Dermis blood vessel endothelial cell (primary cell): Measurements from ENCODE around the gene PIK3R6. TPM values are rescaled to one million over a fixed set of nuclear protein-coding genes. Genes with fewer than 3 reads are reported as not detected.
"Not testable (repeated sequence)": the region's sequence is repeated elsewhere in the genome, so short reads cannot be mapped to it uniquely, and the experiment has no call there.

Experiments used
- DNase-seq: peaks from one replicate; pipeline ENCODE4 v3.0.0; 2010
- total RNA-seq: library from RNA; depleted of rRNA; stranded (reverse); fragments of >200 nt; gene quantifications from 2 replicates; pipeline ENCODE4 v1.2.3, GENCODE V29; 2014

Gene PIK3R6
- total RNA-seq, 1 donor from 2014 or later: not detected

- no peak for DNase-seq
Observed at GRCh38 chr17:8823279-8823678, 44.2 kb downstream of the PIK3R6 start.

DNA sequence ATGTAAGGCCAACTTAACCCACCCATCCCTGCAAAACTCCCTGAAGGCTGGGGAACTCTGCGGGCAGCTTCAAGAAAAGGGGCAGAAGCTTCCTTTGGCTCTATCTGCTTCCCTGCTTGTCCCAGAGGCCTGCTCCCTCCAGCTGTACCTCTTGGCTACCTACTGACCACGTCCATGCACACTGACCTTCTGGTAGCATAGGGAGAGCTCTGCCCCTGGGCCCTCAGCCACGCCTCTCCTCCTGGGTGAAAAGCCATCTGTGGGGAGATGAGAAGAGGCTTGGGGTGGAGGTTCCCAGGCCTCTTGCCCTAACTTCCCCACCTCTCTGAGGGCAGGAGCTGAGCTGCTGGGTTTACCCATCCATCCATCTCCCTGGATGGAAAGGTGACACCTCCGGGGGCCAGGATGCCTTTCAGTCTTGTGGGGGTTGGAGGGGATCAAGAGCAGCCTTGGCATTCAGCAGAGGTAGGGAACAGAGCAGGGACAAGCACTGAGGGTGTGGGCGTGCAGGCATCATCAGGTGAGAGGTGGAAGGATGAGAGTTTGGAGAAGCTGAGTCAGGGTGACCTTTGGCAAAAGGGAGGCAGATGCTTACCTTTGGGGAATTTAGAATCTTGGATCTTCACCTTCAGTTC is 45.0 kb downstream of the PIK3R6 start:
- DNase-seq: no peak

DNA sequence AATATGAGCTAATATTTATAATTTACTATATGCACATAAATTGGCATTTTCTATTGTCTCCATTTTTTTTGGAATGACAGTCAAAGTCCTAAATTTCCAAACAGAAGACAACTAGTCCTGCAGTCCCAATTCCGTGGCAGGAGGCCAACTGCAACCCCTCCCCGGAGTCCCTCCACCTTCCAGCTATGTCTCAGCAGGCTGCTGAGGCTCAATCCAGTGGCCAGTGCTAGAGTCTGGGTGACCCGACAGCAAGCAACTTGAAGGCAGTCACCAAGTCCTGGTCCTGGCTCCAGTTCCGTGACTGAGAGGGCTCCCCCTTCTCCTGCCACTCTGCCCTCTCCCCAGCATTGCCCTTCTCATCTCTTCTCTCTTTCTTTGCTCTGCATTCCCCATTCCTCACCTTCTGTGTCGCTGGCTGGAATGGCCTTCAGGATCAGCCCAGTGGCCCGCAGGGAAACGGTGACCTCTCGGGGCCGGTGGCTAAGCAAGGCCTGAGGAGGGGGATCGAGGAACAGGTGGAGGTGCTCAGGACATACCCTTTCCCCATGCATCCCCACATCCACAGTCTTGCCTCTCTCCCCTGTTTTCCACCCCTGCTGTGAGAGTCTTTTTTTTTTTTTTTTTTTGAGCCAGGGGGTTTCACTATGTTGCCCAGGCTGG is 45.9 kb downstream of the PIK3R6 start:
- DNase-seq: no peak

DNA sequence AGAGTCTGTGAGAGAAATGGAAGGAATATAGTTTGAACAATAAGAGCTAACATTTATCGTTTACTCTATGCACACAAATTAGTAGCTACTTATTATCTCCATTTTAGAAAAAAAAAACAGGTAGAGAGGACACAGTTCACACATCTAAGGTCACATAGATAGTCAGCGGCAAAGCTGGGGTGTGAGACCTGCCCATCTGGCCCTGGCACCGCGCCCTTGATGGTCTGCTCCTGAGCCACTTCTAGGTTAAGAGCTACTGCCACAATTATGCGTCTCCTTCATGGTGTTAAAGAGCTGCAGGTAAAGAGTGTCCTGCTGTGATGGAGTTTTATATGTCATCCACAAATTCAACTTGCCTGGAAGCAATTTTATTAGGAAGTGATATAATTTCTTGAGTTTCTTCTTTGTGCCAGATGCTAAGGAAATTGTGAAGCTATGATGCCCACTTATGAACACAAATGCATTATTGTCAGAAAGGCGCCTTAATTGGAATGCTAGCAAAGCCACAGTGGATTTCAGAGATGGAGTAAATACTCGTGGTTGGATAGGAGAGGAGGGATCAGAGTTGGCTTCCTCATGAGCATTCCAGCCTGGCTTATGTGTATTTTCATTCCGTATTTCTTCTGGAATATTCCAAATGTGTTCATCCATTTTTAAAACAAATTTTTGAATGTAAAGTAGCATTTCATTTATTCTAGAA is 47.0 kb downstream of the PIK3R6 start:
- no peak for DNase-seq

DNA sequence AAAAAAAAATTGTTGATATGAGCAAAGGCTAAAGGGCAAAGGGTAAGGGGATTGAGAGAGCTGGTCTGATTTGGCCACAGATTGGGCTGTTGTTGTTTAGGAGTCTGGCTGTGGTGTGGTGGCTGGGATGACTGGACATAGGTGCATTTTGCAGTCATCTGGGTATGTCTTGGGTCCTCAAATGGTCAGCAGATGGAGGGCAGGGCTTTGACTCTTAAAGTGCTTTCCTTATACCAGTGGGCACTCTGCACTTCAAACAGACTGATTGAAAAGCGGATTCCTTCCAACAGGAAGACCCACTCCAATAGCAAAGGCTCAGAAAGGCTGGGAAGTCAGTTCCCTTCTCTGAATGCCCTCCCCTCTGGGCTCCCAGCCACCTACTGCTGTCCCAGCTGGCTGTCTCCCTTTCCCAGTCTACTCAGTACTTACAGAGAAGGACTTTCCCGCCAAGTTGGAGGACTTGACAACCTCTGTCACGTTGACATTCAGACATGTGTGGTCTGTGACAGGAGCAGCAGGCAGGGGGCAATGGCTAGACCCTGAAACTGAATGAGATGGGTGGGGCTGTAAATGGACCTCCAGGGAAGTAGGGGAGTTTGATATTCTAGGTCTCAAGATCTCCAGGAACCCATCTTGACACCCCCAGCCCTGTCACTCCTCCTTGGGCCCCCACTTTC is 48.7 kb downstream of the PIK3R6 start:
- DNase-seq: no peak

- DNase-seq: no peak
Observed at GRCh38 chr17:8818047-8818446, 49.4 kb downstream of the PIK3R6 start.

- no peak for DNase-seq
Observed at GRCh38 chr17:8806926-8807550, 60.4 kb downstream of the PIK3R6 start.

GRCh38 chr17:8806253-8806925 is 61.1 kb downstream of the PIK3R6 start:
- DNase-seq: no peak

GRCh38 chr17:8805396-8805795 is 62.1 kb downstream of the PIK3R6 start:
- not testable (repeated sequence) for DNase-seq

- no peak for DNase-seq
Observed at GRCh38 chr17:8803531-8804420, 63.7 kb downstream of the PIK3R6 start.

GRCh38 chr17:8801135-8801840 is 66.2 kb downstream of the PIK3R6 start:
- DNase-seq: no peak

DNA sequence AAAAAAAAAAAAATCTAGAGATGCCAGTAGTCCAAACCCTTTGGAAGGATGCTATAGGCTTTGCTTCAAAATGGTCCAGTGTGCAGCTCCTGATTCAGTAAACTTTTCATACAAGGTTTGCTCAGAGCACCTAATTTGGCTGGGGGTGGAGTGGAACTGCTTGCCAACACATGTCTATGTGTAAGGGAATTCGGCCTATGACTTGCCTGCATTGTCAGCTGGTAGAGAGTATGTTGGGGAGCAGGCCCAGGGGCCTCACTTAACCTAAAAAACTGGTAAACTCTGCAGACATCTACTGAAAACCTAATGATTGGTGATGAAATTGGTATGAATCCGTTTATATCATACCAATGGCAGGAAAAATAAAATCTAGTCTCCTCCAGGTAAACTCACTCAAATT is 66.8 kb downstream of the PIK3R6 start:
- no peak for DNase-seq

GRCh38 chr17:8799570-8800212 is 67.8 kb downstream of the PIK3R6 start:
- no peak for DNase-seq

DNA sequence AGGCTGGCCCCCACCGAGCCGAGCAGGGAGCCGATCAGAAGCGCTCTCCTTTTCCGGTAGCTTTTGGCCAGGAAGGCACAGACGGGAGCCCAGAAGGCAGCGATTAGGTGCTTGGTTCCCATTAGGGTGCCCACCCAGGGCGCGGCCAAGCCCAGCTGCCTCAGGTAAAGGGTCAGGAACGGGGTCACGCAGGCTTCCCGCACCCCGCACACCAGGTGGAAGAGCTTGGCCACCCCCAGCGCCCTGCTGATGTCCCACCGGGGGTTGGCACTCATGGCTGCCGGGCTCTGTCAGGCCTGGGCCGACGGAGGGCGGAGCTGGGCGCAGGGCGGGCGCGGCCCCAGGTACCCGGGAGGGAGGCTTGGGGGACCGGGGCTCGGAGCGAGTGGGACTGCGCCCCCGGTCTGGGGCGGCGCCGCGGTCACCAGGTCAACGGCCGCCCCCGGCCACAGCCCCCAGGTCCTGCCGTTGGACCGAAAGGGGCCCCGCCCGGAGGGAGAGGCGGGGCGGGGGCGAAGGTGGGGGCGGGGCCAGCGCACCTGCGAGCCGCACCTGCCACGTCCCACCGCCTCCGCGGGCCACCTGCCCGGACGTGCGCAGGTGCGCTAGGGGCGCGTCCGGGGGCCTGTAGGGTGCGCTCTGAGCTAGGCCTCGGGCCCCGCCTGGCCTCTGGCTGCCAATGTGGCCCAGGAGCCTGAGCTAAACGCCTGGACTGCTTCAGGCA is 68.5 kb downstream of the PIK3R6 start, which contains the start of gene MFSD6L:
Gene MFSD6L (minus strand): TSS at position 520 of the 724 bp plus-strand sequence. CDS start 245 bp downstream, at position 275.
- DNase-seq: no peak

DNA sequence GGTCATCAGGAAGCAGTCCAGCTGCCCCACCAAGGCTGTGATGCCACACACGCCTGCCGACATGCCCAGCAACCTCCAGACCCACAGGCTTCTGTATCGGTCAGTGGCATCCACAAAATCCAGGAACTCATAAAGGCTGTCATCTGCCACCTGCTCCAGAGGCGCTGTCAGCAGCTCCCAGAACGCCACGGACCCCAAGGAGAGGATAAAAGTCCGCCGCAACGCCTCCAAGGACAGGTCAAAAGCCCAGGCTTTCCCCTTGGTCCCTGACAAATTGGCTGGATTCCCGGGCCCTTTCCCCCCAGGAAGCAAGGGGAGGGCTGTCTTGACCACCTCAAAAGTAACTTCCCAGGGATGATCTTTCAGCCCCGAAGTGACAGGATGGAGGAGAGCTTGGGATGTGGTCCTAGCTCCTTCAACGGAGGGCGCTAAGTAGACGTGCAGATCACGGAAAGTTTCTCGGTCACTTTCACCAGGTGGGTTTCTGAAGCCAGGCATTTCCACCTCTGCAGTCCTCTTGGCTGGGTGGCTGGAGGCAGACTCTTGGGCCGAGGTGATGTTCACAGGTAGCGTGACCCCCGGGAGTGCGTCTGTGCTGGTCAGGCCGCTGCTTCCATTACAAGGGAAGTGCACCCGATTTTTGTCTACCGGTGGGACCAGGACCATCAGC is 69.2 kb downstream of the PIK3R6 start:
- DNase-seq: no peak

GRCh38 chr17:8797621-8798175 is 69.8 kb downstream of the PIK3R6 start:
- DNase-seq: no peak

GRCh38 chr17:8794636-8795035 is 72.8 kb downstream of the PIK3R6 start:
- DNase-seq: no peak

- DNase-seq: no peak
Observed at GRCh38 chr17:8793649-8794048, 73.8 kb downstream of the PIK3R6 start.
